ENCODE measurements around the gene CCDC69. TPM values are rescaled to one million over a fixed set of nuclear protein-coding genes. Genes with fewer than 3 reads are reported as not detected.
A peak's percentile ranks its signal among the peaks of the same experiment; 100 is the strongest.

CCDC69 gene
- total RNA-seq, 2 experiments from 2014 or later = 24.6 to 27.6 TPM

- Mint-ChIP-seq H3K27me3 (no peaks in the 10 kb centered on the region), H3K36me3 (no peaks in the 10 kb centered on the region), H3K9me3 (no peaks in the 10 kb centered on the region), H3K27ac (no peak overlapping the region), H3K4me1 (ENCODE audit: low read depth) (peaks cover 9% of the 10 kb centered on the region), H3K4me3 (no peak overlapping the region)
- POLR2A ChIA-PET = no interaction called here
- intact Hi-C loops (cut with micrococcal nuclease) = no loop called here
- DNase-seq = no peak
- CTCF ChIA-PET = interaction anchor here (1.1 kb wide), 1 partner anchor 116 kb away, joined by 3 read pairs; no protein-coding TSS in a partner anchor
Observed at GRCh38 chr5:151231359-151231758, 7.5 kb upstream of the CCDC69 start.

DNA sequence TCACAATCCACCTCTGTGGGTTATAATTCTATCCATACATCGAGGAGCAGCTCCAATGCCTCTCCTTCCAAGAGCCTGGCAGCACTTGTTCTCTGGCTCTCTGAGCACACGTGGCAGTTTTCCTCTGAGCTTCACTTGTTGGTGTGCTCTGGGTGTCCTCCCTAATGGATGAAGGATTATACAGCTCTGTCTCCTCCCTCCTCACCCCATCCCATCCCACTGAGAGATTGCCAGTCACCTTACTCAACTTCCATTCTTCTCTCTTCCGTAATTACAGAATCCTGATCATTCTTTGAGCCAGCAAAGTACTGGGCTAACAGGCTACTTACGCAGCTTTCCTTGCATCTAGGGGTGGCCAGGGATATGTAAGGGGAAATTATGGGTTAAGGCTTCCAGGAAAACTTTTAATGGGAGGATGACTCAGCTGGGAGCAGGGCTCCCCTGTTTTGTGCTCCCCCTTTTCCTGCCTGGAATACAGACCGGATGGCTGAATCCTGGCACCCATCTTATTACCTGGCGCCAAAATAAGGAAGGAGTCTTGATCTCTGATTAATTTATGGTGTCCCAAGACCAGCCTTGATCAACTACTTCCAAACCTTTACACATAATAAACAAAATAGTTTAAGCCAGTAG lies 6.3 kb upstream of the CCDC69 start:
- peaks cover 12% of the 10 kb centered on the region for H3K4me1 Mint-ChIP-seq (ENCODE audit: low read depth)
- H3K27me3 Mint-ChIP-seq = no peaks in the 10 kb centered on the region
- intact Hi-C loops (cut with micrococcal nuclease) = no loop called here
- no peak overlapping the region for H3K4me3 Mint-ChIP-seq
- H3K36me3 Mint-ChIP-seq = no peaks in the 10 kb centered on the region
- H3K27ac Mint-ChIP-seq = no peak overlapping the region
- POLR2A ChIA-PET = no interaction called here
- CTCF ChIA-PET = interaction anchor here (1.0 to 1.8 kb wide), 4 partner anchors 7 to 104 kb away, joined by 3 to 8 read pairs (median 5); no protein-coding TSS in a partner anchor
- H3K9me3 Mint-ChIP-seq = no peaks in the 10 kb centered on the region
- DNase-seq = no peak

DNA sequence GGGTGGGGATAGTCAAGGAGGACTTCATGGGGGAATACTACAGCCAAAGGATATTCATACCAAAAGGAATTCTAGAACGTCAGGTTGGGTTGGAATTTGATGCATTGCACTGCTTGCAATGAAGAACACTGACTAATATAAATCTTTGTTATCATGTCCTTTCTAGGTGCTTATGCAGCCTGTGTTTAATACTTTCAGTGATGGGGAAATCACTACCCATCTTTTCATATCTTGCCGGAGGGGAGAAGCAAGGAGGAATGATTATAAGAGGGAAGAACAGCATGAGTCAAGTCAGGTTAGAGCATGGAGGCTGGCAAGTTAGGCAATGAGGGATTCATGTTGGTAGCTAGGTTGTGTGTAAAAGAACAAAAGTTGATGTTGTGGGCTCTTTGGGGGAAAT lies 5.1 kb upstream of the CCDC69 start:
- Mint-ChIP-seq H3K9me3 (no peaks in the 10 kb centered on the region), H3K4me1 (ENCODE audit: low read depth) (peaks cover 12% of the 10 kb centered on the region), H3K4me3 (no peak overlapping the region), H3K36me3 (no peaks in the 10 kb centered on the region), H3K27ac (no peak overlapping the region), H3K27me3 (no peaks in the 10 kb centered on the region)
- ChIA-PET CTCF (interaction anchor here (1.0 to 1.8 kb wide), 4 partner anchors 9 to 103 kb away, joined by 3 to 8 read pairs (median 5); no protein-coding TSS in a partner anchor), POLR2A (no interaction called here)
- intact Hi-C loops (cut with micrococcal nuclease) = no loop called here
- DNase-seq = no peak

- Mint-ChIP-seq H3K9me3 (no peaks in the 10 kb centered on the region), H3K36me3 (no peaks in the 10 kb centered on the region), H3K27ac (no peak overlapping the region), H3K4me3 (no peak overlapping the region), H3K27me3 (no peaks in the 10 kb centered on the region), H3K4me1 (ENCODE audit: low read depth) (peaks cover 12% of the 10 kb centered on the region)
- DNase-seq = no peak
- POLR2A ChIA-PET = interaction anchor here (0.7 kb wide), 1 partner anchor 605 kb away, joined by 3 read pairs; no protein-coding TSS in a partner anchor
- intact Hi-C loops (cut with micrococcal nuclease) = no loop called here
- CTCF ChIA-PET = interaction anchor here (0.9 to 1.4 kb wide), 4 partner anchors 11 to 102 kb away, joined by 3 to 7 read pairs (median 3); no protein-coding TSS in a partner anchor
Observed at GRCh38 chr5:151227918-151228447, 4.1 kb upstream of the CCDC69 start.

- H3K27me3 Mint-ChIP-seq = no peaks in the 10 kb centered on the region
- peaks cover 3% of the 10 kb centered on the region for H3K36me3 Mint-ChIP-seq
- CTCF ChIA-PET = interaction anchor here (0.6 to 1.5 kb wide), 4 partner anchors 19 to 91 kb away, joined by 3 to 5 read pairs (median 4); no protein-coding TSS in a partner anchor
- no peaks in the 10 kb centered on the region for H3K9me3 Mint-ChIP-seq
- no peak overlapping the region for H3K4me3 Mint-ChIP-seq
- no peak for DNase-seq
- H3K27ac Mint-ChIP-seq = peak overlapping the region; percentile 72
- POLR2A ChIA-PET = no interaction called here
- peaks cover 36% of the 10 kb centered on the region for H3K4me1 Mint-ChIP-seq (ENCODE audit: low read depth)
- intact Hi-C loops (cut with micrococcal nuclease) = loop anchor here (2.0 kb wide), 1 partner anchor 17 kb away; no protein-coding TSS in a partner anchor
Observed at GRCh38 chr5:151225475-151225874, 1.6 kb upstream of the CCDC69 start.

- peak overlapping the region; percentile 13 for H3K4me3 Mint-ChIP-seq
- peaks cover 3% of the 10 kb centered on the region for H3K36me3 Mint-ChIP-seq
- no peak for DNase-seq
- ChIA-PET CTCF (interaction anchor here (0.6 to 2.4 kb wide), 5 partner anchors 13 to 92 kb away, joined by 3 to 15 read pairs (median 4); no protein-coding TSS in a partner anchor), POLR2A (no interaction called here)
- peaks cover 40% of the 10 kb centered on the region for H3K4me1 Mint-ChIP-seq (ENCODE audit: low read depth)
- intact Hi-C loops (cut with micrococcal nuclease) = loop anchor here (2.0 kb wide), 1 partner anchor 18 kb away; no protein-coding TSS in a partner anchor
- H3K27ac Mint-ChIP-seq = peak overlapping the region; percentile 72
- H3K27me3 Mint-ChIP-seq = no peaks in the 10 kb centered on the region
- H3K9me3 Mint-ChIP-seq = no peaks in the 10 kb centered on the region
Observed at GRCh38 chr5:151225071-151225470, 1.2 kb upstream of the CCDC69 start.

DNA sequence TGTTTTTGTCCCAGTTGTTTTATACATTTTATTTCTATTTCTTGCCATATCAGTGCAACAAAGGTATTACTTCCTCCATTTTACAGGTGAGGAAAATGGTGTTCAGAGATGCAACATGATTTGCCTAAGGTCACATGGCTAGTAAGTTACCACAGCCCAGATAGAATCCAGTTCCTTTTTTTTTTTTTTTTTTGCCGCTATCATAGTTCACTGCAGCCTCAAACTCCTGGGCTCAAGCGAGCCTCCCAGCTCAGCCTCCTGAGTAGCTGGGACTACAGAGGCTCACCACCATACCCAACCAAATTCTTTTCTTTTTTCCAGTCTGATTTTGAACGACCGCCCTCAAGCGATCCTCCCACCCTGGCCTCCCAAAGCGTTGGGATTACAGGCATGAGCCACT lies 480 bp upstream of the CCDC69 start:
- H3K4me1 Mint-ChIP-seq (ENCODE audit: low read depth) = peaks cover 44% of the 10 kb centered on the region

GRCh38 chr5:151222790-151223446 lies 974 bp downstream of the CCDC69 start:
- peaks cover 58% of the 10 kb centered on the region for H3K4me1 Mint-ChIP-seq (ENCODE audit: low read depth)
- peak overlapping the region; percentile 86 for H3K27ac Mint-ChIP-seq
- no peaks in the 10 kb centered on the region for H3K27me3 Mint-ChIP-seq
- H3K4me3 Mint-ChIP-seq = peak overlapping the region; percentile 89
- peak; percentile 73 for DNase-seq
- intact Hi-C loops (cut with micrococcal nuclease) = loop anchor here (1.0 kb wide), 1 partner anchor 9 kb away; no protein-coding TSS in a partner anchor
- no peaks in the 10 kb centered on the region for H3K9me3 Mint-ChIP-seq
- POLR2A ChIA-PET = interaction anchor here (0.6 to 3.6 kb wide), 6 partner anchors 10 to 30 kb away, joined by 3 to 95 read pairs (median 4); partner anchors contain the start of gene GM2A
- H3K36me3 Mint-ChIP-seq = peaks cover 3% of the 10 kb centered on the region
- CTCF ChIA-PET = interaction anchor here (1.1 to 3.5 kb wide), 13 partner anchors 8 to 112 kb away, joined by 3 to 43 read pairs (median 8); partner anchors contain the start of gene GM2A

More for the DNA sequence above, 480 bp upstream of the CCDC69 start:
- Mint-ChIP-seq H3K9me3 (no peaks in the 10 kb centered on the region), H3K27ac (peak overlapping the region; percentile 86), H3K4me3 (peak overlapping the region; percentile 89), H3K36me3 (peaks cover 3% of the 10 kb centered on the region), H3K27me3 (no peaks in the 10 kb centered on the region)
- CTCF ChIA-PET = interaction anchor here (0.8 to 3.5 kb wide), 12 partner anchors 9 to 94 kb away, joined by 3 to 43 read pairs (median 6); partner anchors contain the start of gene GM2A
- DNase-seq = no peak
- POLR2A ChIA-PET = interaction anchor here (0.9 to 3.6 kb wide), 7 partner anchors 10 to 75 kb away, joined by 3 to 95 read pairs (median 4); partner anchors contain the start of gene GM2A
- intact Hi-C loops (cut with micrococcal nuclease) = loop anchor here (1.0 to 2.0 kb wide), 2 partner anchors 18 to 27 kb away; no protein-coding TSS in a partner anchor

DNA sequence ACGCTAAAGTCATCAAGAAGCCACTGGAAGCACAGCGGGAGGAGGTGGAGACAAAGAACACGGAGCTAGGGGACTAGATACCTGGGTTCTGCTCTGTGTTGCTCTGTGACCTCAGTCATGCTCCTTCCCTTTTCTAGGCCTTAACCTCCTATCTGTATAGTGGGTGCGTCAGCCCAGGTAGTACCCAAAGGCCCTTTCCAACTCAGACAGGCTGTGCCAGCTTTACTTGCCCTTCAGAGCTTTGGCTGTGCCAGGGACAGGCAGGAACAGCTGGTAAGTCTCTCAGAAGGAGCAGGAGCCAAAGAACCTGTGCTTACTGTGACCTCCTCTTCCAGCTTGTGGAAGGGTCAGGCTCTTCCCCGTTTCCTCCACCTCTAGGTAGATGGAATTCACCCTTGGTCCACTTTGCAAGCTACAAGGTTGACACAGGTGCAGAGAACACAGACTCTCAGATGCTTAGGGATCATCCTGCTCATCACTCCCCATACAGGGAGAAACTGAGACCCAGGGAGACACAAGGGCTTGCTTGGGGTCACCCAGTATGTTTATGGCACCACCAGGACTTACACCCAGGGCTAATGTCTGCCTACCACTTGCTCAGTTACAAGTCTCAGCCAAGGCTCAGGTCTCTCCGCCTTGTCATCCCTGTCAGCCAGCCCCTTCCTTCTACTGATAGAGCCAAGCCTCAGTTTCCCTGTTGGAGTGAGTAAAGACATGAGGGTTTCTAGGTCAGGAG lies 1.7 kb downstream of the CCDC69 start:
- CTCF ChIA-PET = interaction anchor here (0.8 to 3.5 kb wide), 10 partner anchors 7 to 96 kb away, joined by 3 to 43 read pairs (median 7); no protein-coding TSS in a partner anchor
- H3K4me3 Mint-ChIP-seq = peak overlapping the region; percentile 89
- peaks cover 5% of the 10 kb centered on the region for H3K36me3 Mint-ChIP-seq
- DNase-seq = no peak
- POLR2A ChIA-PET = interaction anchor here (0.6 to 3.6 kb wide), 5 partner anchors 9 to 31 kb away, joined by 3 to 95 read pairs (median 6); partner anchors contain the start of gene GM2A
- no peaks in the 10 kb centered on the region for H3K27me3 Mint-ChIP-seq
- H3K9me3 Mint-ChIP-seq = no peaks in the 10 kb centered on the region
- peaks cover 65% of the 10 kb centered on the region for H3K4me1 Mint-ChIP-seq (ENCODE audit: low read depth)
- H3K27ac Mint-ChIP-seq = peak overlapping the region; percentile 86
- intact Hi-C loops (cut with micrococcal nuclease) = no loop called here

DNA sequence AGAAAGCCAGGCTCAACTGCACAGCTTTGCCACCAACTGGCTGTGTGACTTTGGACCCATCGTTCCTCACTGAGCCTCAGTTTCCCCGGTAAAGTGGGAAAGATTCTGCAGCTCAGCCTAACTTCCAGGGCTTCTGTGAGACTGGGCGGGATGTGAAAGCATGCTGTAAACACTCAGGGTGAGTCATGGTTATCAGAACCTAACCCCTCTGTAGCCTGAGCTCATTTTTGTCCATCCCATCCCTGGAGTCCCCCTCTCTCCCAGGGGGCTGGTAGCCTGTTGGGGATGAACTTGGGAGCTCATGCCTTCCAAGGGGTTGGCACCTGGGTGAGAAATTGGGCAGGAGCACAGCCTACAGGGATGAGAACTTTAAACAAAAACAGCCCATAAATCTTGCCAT lies 2.3 kb downstream of the CCDC69 start:
- intact Hi-C loops (cut with micrococcal nuclease) = no loop called here
- no peak for DNase-seq

GRCh38 chr5:151219789-151220188 lies 4.1 kb downstream of the CCDC69 start:
- H3K4me3 Mint-ChIP-seq = no peak overlapping the region
- H3K4me1 Mint-ChIP-seq (ENCODE audit: low read depth) = peaks cover 75% of the 10 kb centered on the region
- H3K9me3 Mint-ChIP-seq = no peaks in the 10 kb centered on the region
- POLR2A ChIA-PET = interaction anchor here (1.2 kb wide), 1 partner anchor 33 kb away, joined by 3 read pairs; the partner anchor contains the start of gene GM2A
- DNase-seq = no peak
- no peaks in the 10 kb centered on the region for H3K27me3 Mint-ChIP-seq
- peak overlapping the region; percentile 86 for H3K27ac Mint-ChIP-seq
- intact Hi-C loops (cut with micrococcal nuclease) = loop anchor here (10.0 kb wide), 1 partner anchor 435 kb away; no protein-coding TSS in a partner anchor
- H3K36me3 Mint-ChIP-seq = peaks cover 6% of the 10 kb centered on the region
- CTCF ChIA-PET = interaction anchor here (0.5 kb wide), 1 partner anchor 520 kb away, joined by 3 read pairs; no protein-coding TSS in a partner anchor

More for the DNA sequence above, 2.3 kb downstream of the CCDC69 start:
- H3K27me3 Mint-ChIP-seq = no peaks in the 10 kb centered on the region
- peaks cover 72% of the 10 kb centered on the region for H3K4me1 Mint-ChIP-seq (ENCODE audit: low read depth)
- H3K36me3 Mint-ChIP-seq = peaks cover 6% of the 10 kb centered on the region
- CTCF ChIA-PET = interaction anchor here (0.8 to 3.5 kb wide), 6 partner anchors 9 to 96 kb away, joined by 3 to 43 read pairs (median 6); no protein-coding TSS in a partner anchor
- H3K9me3 Mint-ChIP-seq = no peaks in the 10 kb centered on the region
- peak overlapping the region; percentile 86 for H3K27ac Mint-ChIP-seq
- POLR2A ChIA-PET = interaction anchor here (0.7 to 3.6 kb wide), 3 partner anchors 8 to 20 kb away, joined by 3 to 95 read pairs (median 6); no protein-coding TSS in a partner anchor
- peak overlapping the region; percentile 89 for H3K4me3 Mint-ChIP-seq
